GM12874 (cell line): ENCODE data around the gene CCDC124.

Source experiments
- CTCF ChIP-seq: IDR thresholded peaks from 2 replicates; pipeline ENCODE4 v1.5.1; 2011; ENCODE audit warnings: low read depth, mild to moderate bottlenecking, control low read depth, low read length, moderate library complexity; ENCODE audit not compliant: insufficient read depth

CCDC124 gene

GRCh38 chr19:17908244-17908643 lies 24.6 kb upstream of the CCDC124 start:
- TF ChIP-seq CTCF, result no peak

- no peak for TF ChIP-seq CTCF
These were observed 23.6 kb upstream of the CCDC124 start for GRCh38 chr19:17909003-17909732.

DNA sequence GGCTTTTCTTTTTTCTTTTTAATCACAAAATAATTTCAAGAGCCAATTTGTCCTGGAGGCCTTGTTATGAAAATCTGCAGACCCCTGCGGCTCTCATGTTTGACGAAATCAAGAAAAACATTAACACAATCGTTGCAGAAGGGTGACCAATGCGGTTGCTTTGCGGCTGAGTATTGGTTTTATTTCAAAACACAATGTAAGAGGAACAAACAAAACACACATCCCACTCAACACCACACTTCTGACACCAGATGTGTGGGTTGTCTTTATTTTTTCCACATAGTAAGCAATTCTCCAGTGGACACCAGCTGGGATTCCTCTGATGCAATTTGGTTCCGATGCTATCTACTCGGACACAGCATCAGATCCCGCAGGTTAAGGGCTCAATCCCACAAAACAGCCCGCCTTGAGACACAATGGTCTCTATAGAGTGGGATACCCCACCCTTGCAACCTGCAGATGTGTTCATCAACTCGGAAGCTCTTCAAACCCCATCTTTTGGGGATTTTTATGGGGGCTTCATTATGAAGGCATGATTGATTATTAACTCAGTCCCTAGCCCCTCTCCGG lies 21.9 kb upstream of the CCDC124 start:
- no peak for TF ChIP-seq CTCF

DNA sequence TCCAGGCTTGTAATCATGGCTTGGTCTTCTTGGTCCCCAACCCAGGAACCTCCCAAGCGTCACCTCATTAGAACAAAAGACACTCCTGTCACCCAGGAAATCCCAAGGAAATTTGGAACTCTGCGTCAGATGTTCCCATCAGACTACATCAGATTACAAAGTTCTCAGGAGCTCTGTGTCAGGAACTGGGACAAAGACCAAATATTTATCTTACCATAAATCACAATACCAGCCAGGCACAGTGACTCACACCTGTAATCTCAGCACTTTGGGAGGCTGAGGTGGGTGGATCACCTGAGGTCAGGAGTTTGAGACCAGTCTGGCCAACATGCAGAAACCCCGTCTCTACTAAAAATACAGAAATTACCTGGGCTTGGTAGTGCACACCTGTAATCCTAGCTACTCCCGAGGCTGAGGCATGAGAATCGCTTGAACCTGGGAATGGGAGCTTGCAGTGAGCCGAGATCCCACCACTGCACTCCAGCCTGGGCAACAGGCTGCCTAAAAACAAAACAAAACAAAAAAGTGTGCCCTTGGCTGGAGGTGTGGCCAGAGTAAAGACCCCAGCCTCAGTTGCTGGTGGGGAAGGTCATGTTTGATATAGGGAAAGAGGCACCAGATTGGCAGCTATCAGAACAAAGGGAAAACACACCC lies 16.7 kb upstream of the CCDC124 start:
- no peak for TF ChIP-seq CTCF

DNA sequence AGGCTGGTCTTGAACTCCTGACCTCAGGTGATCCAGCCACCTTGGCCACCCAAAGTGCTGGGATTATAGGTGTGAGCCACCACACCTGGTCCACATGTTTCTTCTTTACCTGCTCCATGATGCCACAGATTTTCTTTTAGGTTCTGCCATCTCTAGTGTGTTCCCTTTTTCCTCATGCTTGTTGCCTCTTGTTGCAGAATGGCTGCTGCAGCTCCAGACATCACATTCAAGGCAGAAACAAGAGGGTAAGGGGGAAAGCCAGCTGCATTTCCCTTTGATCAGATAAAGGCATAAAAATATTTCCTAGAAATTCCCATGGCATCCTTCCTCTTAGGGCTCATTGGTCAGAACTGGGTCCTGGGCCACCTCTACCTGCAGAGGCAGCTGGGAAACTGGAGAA lies 12.3 kb upstream of the CCDC124 start:
- TF ChIP-seq CTCF, result no peak

DNA sequence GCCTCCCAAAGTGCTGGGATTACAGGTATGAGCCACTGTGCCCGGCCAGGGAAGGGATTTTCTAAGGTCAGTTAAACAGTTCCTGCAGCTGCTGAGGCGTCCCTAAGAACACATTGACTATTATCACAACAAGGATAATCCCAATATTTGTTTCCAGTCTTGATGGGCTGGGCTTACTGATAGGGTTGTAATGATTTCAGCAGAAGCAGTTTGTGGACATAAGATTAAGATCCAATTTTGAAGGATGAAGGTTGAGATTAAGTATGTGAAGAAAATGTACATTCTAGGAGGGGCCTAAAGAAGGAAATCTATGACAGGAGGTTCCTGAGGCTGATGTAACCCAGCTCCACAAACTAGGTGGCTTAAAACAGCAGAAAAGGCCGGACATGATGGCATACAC lies 10.7 kb upstream of the CCDC124 start:
- no peak for TF ChIP-seq CTCF

GRCh38 chr19:17926044-17926443 lies 6.8 kb upstream of the CCDC124 start:
- no peak for TF ChIP-seq CTCF
